ENCODE results near the gene CD55.

DNA sequence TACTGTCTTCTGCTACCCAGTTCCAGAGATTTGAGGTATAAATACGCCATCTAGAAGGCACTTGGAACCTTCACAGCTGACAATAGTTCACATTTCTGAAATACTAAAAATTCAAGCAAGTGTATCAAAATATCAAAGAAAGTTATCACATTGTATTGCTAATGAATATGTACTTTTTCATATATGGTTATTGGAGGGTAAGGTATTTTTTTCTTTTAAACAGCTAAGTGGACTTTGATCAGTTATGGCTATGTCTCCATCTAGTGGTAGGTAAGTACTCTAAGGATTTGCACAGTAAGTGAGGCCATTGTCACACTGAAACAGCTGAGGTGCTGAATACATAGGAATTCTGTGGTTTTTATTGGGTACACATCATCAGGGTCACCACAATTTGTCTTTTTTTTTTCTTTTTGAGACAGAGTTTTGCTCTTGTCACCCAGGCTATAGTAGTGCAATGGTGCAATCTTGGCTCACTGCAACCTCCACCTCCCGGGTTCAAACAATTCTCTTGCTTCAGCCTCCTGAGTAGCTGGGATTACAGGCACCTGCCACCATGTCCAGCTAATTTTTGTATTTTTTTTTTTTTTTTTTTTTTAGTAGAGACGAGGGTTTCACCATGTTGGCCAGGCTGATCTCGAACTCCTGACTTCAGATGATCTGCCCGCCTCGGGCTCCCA, 83.5 kb downstream of the CD55 start:
- TF ChIP-seq CTCF (conservative IDR thresholded peaks at IDR 0.05 in 1 of 2, IDR thresholded peaks at IDR 0.05 in 1 of 2; ENCODE audit: low read depth in 1 of 2, low read length in 2 of 2): peak; percentile 65 to 74
- TF ChIP-seq EZH2 (IDR thresholded peaks at IDR 0.05; ENCODE audit: low read length, missing control alignments): no peak

All from fibroblast of lung (primary cell).